GM12874 (cell line): ENCODE measurements around the gene MMP20.

Experiments
- CTCF ChIP-seq: IDR thresholded peaks from 2 replicates; pipeline ENCODE4 v1.5.1; 2011; ENCODE audit warnings: low read depth, mild to moderate bottlenecking, control low read depth, low read length, moderate library complexity; ENCODE audit not compliant: insufficient read depth

Gene MMP20

GRCh38 chr11:102622258-102622657, 2.9 kb downstream of the MMP20 start:
- no peak for TF ChIP-seq CTCF

DNA sequence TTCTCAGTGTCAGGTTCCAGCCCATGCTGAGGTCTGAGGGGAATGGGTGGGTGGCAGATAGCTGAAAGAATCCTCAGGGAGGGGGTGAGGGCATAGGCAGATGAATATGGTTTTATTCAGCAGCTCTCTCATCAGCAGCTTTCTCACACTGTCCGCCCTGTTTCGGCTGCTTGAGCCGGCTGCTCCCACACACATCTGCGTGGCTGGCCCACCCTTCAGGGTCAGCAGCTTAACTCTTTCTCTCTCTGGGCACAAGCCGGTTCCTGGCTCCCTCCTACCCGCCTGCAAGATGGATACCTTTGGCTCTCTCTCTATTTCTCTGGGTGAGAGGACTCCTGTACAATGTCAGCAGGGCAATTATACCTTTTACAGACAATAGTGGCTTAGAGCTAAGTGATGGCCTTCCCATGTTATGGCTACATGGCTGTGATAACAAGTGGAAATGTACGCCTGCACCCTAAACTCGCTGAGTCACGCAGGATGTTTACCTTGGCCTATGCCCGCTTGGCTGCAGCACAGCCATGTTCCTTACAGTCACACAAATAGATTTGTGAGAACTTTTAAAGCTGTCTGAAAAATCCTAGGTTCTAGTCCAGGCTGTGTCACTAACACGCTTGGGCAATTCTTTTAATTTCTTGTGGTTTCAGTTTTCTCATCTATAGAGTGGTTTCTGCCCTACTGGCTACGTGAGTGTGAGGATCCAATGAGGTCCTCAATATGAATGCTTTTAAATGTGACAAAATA, 4.1 kb downstream of the MMP20 start:
- no peak for TF ChIP-seq CTCF

DNA sequence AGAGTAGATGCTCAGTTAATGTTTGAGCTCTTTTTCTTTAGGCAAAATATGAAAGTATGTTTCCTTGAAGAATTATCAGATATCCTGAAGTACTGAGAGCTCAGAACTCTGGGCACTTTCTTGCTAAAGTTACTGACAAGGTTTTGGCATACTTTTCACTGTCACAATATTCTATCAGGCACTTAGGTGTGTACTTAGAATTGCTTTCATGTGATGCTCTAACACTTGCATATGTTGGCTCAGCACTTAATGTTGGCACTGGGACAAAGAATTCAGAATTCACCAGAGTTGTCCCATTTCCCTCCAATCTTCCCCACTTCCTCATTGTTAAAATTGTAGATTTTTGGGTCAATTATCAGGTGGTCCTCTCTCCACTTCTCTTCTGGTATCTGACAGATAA, 5.0 kb downstream of the MMP20 start:
- no peak for TF ChIP-seq CTCF

- no peak for TF ChIP-seq CTCF
Observed at GRCh38 chr11:102617466-102618008, 7.6 kb downstream of the MMP20 start.

- no peak for TF ChIP-seq CTCF
Observed at GRCh38 chr11:102615894-102616432, 9.2 kb downstream of the MMP20 start.

GRCh38 chr11:102615077-102615893, 9.8 kb downstream of the MMP20 start:
- no peak for TF ChIP-seq CTCF

DNA sequence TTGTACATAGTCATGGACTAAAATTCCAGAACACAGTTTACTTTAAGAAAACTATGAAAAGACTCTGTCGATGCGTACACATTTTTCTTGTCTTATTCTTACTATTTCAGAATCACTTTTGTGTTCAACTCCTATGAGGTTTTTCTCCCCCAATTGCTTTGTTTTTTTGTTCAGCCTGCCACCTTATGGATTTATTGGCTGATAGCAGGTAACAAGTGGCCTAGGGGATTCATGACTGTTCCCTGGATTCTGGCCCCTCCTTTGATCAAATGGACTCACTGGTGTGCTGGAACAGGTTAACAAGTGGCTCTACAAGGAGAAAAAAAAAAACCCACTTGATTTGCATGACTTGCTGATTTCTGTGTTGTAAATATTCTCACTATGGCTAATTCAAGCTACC, 10.6 kb downstream of the MMP20 start:
- TF ChIP-seq CTCF, result no peak
